ENCODE data around the gene CD80.

CD80 gene

GRCh38 chr3:119518026-119518425, 41.4 kb downstream of the CD80 start:
- no peak for DNase-seq (ENCODE audit: low spot score)
- no peak overlapping the region for H3K4me3 ChIP-seq
- H3K27ac ChIP-seq: no peak overlapping the region
- TF ChIP-seq, protein P1, sequence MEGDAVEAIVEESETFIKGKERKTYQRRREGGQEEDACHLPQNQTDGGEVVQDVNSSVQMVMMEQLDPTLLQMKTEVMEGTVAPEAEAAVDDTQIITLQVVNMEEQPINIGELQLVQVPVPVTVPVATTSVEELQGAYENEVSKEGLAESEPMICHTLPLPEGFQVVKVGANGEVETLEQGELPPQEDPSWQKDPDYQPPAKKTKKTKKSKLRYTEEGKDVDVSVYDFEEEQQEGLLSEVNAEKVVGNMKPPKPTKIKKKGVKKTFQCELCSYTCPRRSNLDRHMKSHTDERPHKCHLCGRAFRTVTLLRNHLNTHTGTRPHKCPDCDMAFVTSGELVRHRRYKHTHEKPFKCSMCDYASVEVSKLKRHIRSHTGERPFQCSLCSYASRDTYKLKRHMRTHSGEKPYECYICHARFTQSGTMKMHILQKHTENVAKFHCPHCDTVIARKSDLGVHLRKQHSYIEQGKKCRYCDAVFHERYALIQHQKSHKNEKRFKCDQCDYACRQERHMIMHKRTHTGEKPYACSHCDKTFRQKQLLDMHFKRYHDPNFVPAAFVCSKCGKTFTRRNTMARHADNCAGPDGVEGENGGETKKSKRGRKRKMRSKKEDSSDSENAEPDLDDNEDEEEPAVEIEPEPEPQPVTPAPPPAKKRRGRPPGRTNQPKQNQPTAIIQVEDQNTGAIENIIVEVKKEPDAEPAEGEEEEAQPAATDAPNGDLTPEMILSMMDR (IDR thresholded peaks at IDR 0.05): no peak

- Histone ChIP-seq H3K4me3 (no peak overlapping the region), H3K27ac (no peak overlapping the region)
- no peak for DNase-seq (ENCODE audit: low spot score)
- TF ChIP-seq, protein P1 (IDR thresholded peaks at IDR 0.05): no peak
These were observed 42.3 kb downstream of the CD80 start for GRCh38 chr3:119517112-119517511.

DNA sequence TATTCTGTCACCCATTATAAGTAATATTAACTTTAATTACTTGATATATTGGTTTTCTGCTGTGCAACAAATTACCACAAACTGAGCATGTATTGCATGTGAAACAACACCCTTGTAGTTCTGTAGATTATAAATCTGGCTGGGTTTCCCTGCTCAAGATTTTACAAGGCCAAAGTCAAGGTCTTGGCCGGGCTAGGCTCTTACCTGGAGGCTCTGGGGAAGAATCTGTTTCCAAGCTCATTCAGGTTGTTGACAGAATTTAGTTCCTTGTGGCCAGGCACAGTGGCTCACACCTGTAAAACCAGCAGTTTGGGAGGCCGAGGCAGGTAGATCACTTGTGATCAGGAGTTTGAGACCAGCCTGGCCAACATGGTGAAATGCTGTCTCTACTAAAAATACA, 44.8 kb downstream of the CD80 start:
- TF ChIP-seq, protein P1 (IDR thresholded peaks at IDR 0.05): no peak
- DNase-seq (ENCODE audit: low spot score): no peak
- Histone ChIP-seq H3K27ac (no peak overlapping the region), H3K4me3 (no peak overlapping the region)

GRCh38 chr3:119510690-119511089, 48.7 kb downstream of the CD80 start:
- H3K4me3 ChIP-seq: no peak overlapping the region
- TF ChIP-seq, protein P1 (IDR thresholded peaks at IDR 0.05): no peak
- H3K27ac ChIP-seq: no peak overlapping the region
- DNase-seq (ENCODE audit: low spot score): no peak

- no peak overlapping the region for H3K4me3 ChIP-seq
- TF ChIP-seq, protein P1 (IDR thresholded peaks at IDR 0.05): no peak
- no peak overlapping the region for H3K27ac ChIP-seq
- no peak for DNase-seq (ENCODE audit: low spot score)
These were observed 51.1 kb downstream of the CD80 start for GRCh38 chr3:119508172-119508845.

GRCh38 chr3:119507404-119507803, 52.0 kb downstream of the CD80 start:
- DNase-seq (ENCODE audit: low spot score): no peak
- TF ChIP-seq, protein P1 (IDR thresholded peaks at IDR 0.05): no peak
- Histone ChIP-seq H3K27ac (no peak overlapping the region), H3K4me3 (no peak overlapping the region)

DNA sequence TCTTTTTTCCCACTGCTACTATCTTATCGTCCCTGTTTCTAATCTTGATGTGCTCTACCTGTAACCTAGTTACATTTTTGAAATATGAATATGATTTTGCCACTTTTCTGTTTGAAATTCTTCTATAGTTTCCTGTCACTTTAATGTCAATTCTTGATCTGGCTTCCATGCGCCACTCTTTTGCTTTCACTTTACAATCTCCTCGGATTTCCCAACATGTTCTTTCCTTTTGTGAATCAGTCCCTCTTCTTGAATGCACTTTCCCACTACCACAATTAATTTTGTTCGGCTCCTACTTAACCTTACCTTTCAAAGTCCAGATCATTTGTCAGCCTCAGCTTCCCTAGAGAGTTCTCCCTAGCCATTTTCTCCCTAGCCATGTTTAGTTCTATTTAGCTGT, 52.8 kb downstream of the CD80 start:
- no peak for DNase-seq (ENCODE audit: low spot score)
- TF ChIP-seq, protein P1 (IDR thresholded peaks at IDR 0.05): no peak
- Histone ChIP-seq H3K4me3 (no peak overlapping the region), H3K27ac (no peak overlapping the region)

All from coronary artery (tissue), 2 donors.